T-helper 2 cell (primary cell): Measurements from ENCODE around the gene BICC1.
"Not testable (repeated sequence)": the region's sequence is repeated elsewhere in the genome, so short reads cannot be mapped to it uniquely, and the experiment has no call there.

Experiments used
- DNase-seq, 5 experiments: peaks; one replicate each; pipeline versions ENCODE4 v3.0.0 to v3.0.0-alpha.2; 2012 to 2022

BICC1 gene

GRCh38 chr10:58833771-58834561 is 321.3 kb downstream of the BICC1 start:
- no peak for DNase-seq

- no peak for DNase-seq
These were observed 323.6 kb downstream of the BICC1 start for GRCh38 chr10:58836176-58836700.

- no peak for DNase-seq
These were observed 324.4 kb downstream of the BICC1 start for GRCh38 chr10:58836991-58837575.

GRCh38 chr10:58837826-58838225 is 325.2 kb downstream of the BICC1 start:
- DNase-seq, result no peak

- no peak for DNase-seq
These were observed 326.0 kb downstream of the BICC1 start for GRCh38 chr10:58838561-58839208.

- no peak for DNase-seq
These were observed 327.1 kb downstream of the BICC1 start for GRCh38 chr10:58839771-58840170.

- DNase-seq, result no peak
These were observed 328.3 kb downstream of the BICC1 start for GRCh38 chr10:58840840-58841435.

GRCh38 chr10:58842860-58843376 is 330.2 kb downstream of the BICC1 start:
- no peak for DNase-seq

GRCh38 chr10:58843760-58844159 is 331.1 kb downstream of the BICC1 start:
- no peak for DNase-seq

GRCh38 chr10:58844680-58845079 is 332.0 kb downstream of the BICC1 start:
- DNase-seq, result no peak

- no peak for DNase-seq
These were observed 334.2 kb downstream of the BICC1 start for GRCh38 chr10:58846856-58847255.

- DNase-seq, result no peak
These were observed 338.9 kb downstream of the BICC1 start for GRCh38 chr10:58851606-58852005.

- no peak for DNase-seq
These were observed 341.0 kb downstream of the BICC1 start for GRCh38 chr10:58853668-58854067.

- no peak for DNase-seq
These were observed 342.1 kb downstream of the BICC1 start for GRCh38 chr10:58854811-58855210.

GRCh38 chr10:58856508-58857240 is 344.0 kb downstream of the BICC1 start:
- no peak for DNase-seq

- no peak for DNase-seq
These were observed 344.7 kb downstream of the BICC1 start for GRCh38 chr10:58857251-58857805.

- not testable (repeated sequence) for DNase-seq
These were observed 345.5 kb downstream of the BICC1 start for GRCh38 chr10:58858123-58858522.

- DNase-seq, result no peak
These were observed 346.9 kb downstream of the BICC1 start for GRCh38 chr10:58859526-58859925.

- no peak for DNase-seq
These were observed 355.0 kb downstream of the BICC1 start for GRCh38 chr10:58867683-58868082.

- no peak for DNase-seq
These were observed 356.2 kb downstream of the BICC1 start for GRCh38 chr10:58868736-58869435.

GRCh38 chr10:58870070-58870469 is 357.4 kb downstream of the BICC1 start:
- no peak for DNase-seq
